GM12878 (cell line): Measurements from ENCODE around the gene PEX16. TPM values are rescaled to one million over a fixed set of nuclear protein-coding genes. Genes with fewer than 3 reads are reported as not detected.

Experiments used
- ASH2L ChIP-seq: fragments of 300-600, 200-600 bp; sonication (generic); IDR thresholded peaks from 2 replicates; pipeline ENCODE4 v1.6.1; 2017; ENCODE audit warnings: low read depth, mild to moderate bottlenecking, borderline replicate concordance
- BCL3 ChIP-seq: IDR thresholded peaks from 2 replicates; pipeline ENCODE4 v1.6.1; 2011; ENCODE audit warnings: borderline replicate concordance, low read depth, mild to moderate bottlenecking, moderate library complexity, low read length; ENCODE audit not compliant: insufficient read depth, poor library complexity, severe bottlenecking
- EP300 ChIP-seq, 2 experiments: fragments of 150-350 bp in 1 of 2; IDR thresholded peaks; 2 replicates each; pipeline ENCODE4 v1.6.1; 2011 to 2012; ENCODE audit warnings: low read depth in 2 of 2, low read length in 2 of 2, borderline replicate concordance in 1 of 2, improper control_type of control experiment in 1 of 2, inconsistent platforms in 1 of 2; ENCODE audit not compliant: control insufficient read depth in 1 of 2
- MTA2 ChIP-seq: fragments of 450-650 bp; IDR thresholded peaks from 2 replicates; pipeline ENCODE4 v1.6.1; 2016; ENCODE audit warnings: low read depth, mild to moderate bottlenecking, moderate library complexity
- polyA plus RNA-seq, 11 experiments: library from polyadenylated mRNA; depleted of rRNA in 4 of 11; unstranded in 6 of 11; stranded (reverse) in 5 of 11; fragments of >200 nt; fragmentation: Nextera tagmentation in 4 of 11; fragmentation: Illumina TruSeq in 1 of 11; extraction: Ambion mirVana in 4 of 11; extraction: Trizol in 1 of 11; gene quantifications; 1 replicate in 1 of 11; 2 replicates in 10 of 11; pipeline versions ENCODE4 v1.2.1 to v1.2.3, GENCODE V29; 2011 to 2016; ENCODE audit warnings: inconsistent platforms in 2 of 11, missing spikeins in 2 of 11, low read depth in 1 of 11
- total RNA-seq, 4 experiments: library from RNA; depleted of rRNA in 3 of 4; stranded (reverse); fragments of >200 nt in 3 of 4; fragmentation: Illumina TruSeq in 1 of 4; extraction: Trizol in 1 of 4; gene quantifications; 2 replicates each; pipeline versions ENCODE4 v1.2.1 to v1.2.3, GENCODE V29; 2013 to 2021
- TF ChIP-seq, protein P1 (sequence below): fragments of 450-650 bp; formaldehyde crosslinking; IDR thresholded peaks from 2 replicates; pipeline ENCODE4 v1.4.0; 2020; ENCODE audit warnings: mild to moderate bottlenecking, moderate library complexity
- TF ChIP-seq, protein P2 (sequence below): IDR thresholded peaks from 2 replicates; pipeline ENCODE4 v1.6.1; 2011; ENCODE audit warnings: mild to moderate bottlenecking, low read depth, low read length, moderate library complexity; ENCODE audit not compliant: insufficient replicate concordance

The PEX16 gene
- total and polyA plus RNA-seq, 10 of the 15 experiments (the other 5 are each of a cell fraction or from before 2014, with no cell fraction given) = 1.4 to 53.5 (median 27.6) TPM

DNA sequence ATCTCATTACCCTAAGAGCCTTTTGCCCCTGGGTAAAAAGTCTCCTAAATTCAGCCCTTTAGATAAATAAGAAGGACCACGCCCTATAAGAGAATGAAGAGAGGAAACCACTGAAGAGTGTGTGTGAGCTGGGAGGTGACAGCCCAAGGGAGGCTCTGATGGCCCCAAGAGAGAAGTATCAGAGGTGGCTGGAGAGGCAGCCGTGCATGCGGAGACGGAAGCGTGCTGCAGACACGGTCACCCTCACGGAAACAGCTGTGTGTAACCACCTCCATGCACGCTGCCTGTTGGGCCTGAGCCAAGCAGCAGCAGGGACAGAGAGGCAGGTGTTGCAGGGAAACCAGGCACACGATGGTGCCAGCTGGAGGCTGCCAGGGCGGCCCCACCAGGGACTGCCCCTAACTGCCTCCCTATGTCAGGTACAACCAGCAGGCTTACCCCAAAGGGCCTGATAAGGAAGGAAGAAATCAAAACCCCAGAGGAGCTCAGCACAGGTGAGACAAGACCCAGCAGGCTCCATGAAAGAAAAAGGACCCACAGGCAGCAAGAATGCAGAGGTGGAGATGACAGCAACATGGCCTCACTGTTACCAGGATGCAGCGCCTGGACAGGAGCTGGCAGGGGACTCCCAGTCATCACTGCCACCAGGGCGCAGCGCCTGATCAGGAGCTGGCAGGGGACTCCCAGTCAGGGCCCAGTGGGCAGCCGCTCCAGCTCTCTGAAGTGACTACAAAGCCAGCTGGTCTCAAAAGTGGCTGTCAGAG, 12.5 kb upstream of the PEX16 start (continued):
- TF ChIP-seq EP300 (IDR thresholded peaks at IDR 0.05; ENCODE audit: borderline replicate concordance in 1 of 2, control insufficient read depth in 1 of 2, low read depth in 2 of 2, low read length in 2 of 2) = peak; percentile 63 to 81
- TF ChIP-seq, protein P1, sequence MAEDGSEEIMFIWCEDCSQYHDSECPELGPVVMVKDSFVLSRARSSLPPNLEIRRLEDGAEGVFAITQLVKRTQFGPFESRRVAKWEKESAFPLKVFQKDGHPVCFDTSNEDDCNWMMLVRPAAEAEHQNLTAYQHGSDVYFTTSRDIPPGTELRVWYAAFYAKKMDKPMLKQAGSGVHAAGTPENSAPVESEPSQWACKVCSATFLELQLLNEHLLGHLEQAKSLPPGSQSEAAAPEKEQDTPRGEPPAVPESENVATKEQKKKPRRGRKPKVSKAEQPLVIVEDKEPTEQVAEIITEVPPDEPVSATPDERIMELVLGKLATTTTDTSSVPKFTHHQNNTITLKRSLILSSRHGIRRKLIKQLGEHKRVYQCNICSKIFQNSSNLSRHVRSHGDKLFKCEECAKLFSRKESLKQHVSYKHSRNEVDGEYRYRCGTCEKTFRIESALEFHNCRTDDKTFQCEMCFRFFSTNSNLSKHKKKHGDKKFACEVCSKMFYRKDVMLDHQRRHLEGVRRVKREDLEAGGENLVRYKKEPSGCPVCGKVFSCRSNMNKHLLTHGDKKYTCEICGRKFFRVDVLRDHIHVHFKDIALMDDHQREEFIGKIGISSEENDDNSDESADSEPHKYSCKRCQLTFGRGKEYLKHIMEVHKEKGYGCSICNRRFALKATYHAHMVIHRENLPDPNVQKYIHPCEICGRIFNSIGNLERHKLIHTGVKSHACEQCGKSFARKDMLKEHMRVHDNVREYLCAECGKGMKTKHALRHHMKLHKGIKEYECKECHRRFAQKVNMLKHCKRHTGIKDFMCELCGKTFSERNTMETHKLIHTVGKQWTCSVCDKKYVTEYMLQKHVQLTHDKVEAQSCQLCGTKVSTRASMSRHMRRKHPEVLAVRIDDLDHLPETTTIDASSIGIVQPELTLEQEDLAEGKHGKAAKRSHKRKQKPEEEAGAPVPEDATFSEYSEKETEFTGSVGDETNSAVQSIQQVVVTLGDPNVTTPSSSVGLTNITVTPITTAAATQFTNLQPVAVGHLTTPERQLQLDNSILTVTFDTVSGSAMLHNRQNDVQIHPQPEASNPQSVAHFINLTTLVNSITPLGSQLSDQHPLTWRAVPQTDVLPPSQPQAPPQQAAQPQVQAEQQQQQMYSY (CRISPR knock-in tag) = no peak
- peak; percentile 66 for TF ChIP-seq BCL3
- TF ChIP-seq MTA2 = peak; percentile 58
- TF ChIP-seq, protein P2, sequence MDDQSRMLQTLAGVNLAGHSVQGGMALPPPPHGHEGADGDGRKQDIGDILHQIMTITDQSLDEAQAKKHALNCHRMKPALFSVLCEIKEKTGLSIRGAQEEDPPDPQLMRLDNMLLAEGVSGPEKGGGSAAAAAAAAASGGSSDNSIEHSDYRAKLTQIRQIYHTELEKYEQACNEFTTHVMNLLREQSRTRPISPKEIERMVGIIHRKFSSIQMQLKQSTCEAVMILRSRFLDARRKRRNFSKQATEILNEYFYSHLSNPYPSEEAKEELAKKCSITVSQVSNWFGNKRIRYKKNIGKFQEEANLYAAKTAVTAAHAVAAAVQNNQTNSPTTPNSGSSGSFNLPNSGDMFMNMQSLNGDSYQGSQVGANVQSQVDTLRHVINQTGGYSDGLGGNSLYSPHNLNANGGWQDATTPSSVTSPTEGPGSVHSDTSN = peak; percentile 78
- 0 out of 2 replicates have a peak, but pooled peaks have one; percentile 40 for TF ChIP-seq ASH2L
